HG03095 (cell line): Measurements from ENCODE around the gene SLC25A41.

Source experiments
- ATAC-seq: cut with Tn5 transposase; IDR thresholded peaks from one replicate; pipeline ENCODE4 v1.9.1; 2021; ENCODE audit warnings: moderate library complexity; ENCODE audit not compliant: unreplicated experiment

Gene SLC25A41

DNA sequence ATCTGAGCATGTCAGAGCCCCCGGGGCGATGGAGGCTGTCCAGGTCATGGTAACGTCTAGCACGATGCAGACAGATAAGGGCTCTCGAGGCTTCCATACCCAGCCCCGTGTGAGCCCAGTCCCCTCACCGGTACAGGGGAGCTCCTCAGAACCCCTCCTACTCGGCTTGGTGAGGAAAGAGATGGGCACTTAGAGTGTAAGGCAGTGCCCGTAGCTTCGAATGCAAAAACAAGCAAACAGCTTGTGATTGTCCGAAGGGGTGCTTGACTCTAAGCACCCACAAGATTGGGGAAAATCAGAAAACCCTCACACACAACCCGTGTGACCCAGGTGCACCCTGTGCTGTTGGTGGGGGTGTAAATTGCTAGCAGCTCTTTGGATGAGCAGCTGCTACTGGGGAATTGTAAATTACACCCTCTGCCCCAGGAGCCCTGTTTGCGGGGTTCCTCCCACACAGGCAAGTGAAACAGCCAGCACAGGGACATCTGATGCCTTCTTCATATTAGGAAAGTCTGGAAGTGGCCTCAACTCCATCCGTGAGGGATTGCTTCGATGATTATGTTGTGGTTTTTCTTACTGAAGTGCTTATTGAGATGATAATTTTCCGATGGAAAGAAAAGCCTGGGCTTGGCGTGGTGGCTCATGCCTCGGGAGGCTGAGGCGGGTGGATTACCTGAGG, 56.9 kb downstream of the SLC25A41 start:
- no peak for ATAC-seq
